Sigmoid colon (tissue), 4 donors: ENCODE results near the gene EXOC7.

ENCODE experiments used
- EP300 ChIP-seq, 4 donors: sonication (generic); formaldehyde crosslinking; IDR thresholded peaks; one replicate each; pipeline ENCODE4 v1.6.1; 2017; ENCODE audit warnings: antibody characterized with exemption in 4 of 4
- POLR2A ChIP-seq, 2 donors: fragments of 450-650 bp; IDR thresholded peaks; one replicate each; pipeline ENCODE4 v1.6.1; 2016; ENCODE audit warnings: antibody characterized with exemption in 2 of 2, mild to moderate bottlenecking in 2 of 2, moderate library complexity in 2 of 2
- POLR2AphosphoS5 ChIP-seq, 4 donors: sonication (generic); formaldehyde crosslinking; IDR thresholded peaks; one replicate each; pipeline ENCODE4 v1.6.1; 2017; ENCODE audit warnings: antibody characterized with exemption in 4 of 4
- TF ChIP-seq, protein P1 (sequence below), 4 experiments: fragments of 450-650 bp in 3 of 4; fragments of 200-600 bp in 1 of 4; IDR thresholded peaks; one replicate each; pipeline ENCODE4 v1.5.1; 2016 to 2019; ENCODE audit warnings: antibody characterized with exemption in 4 of 4, mild to moderate bottlenecking in 3 of 4, moderate library complexity in 2 of 4

DNA sequence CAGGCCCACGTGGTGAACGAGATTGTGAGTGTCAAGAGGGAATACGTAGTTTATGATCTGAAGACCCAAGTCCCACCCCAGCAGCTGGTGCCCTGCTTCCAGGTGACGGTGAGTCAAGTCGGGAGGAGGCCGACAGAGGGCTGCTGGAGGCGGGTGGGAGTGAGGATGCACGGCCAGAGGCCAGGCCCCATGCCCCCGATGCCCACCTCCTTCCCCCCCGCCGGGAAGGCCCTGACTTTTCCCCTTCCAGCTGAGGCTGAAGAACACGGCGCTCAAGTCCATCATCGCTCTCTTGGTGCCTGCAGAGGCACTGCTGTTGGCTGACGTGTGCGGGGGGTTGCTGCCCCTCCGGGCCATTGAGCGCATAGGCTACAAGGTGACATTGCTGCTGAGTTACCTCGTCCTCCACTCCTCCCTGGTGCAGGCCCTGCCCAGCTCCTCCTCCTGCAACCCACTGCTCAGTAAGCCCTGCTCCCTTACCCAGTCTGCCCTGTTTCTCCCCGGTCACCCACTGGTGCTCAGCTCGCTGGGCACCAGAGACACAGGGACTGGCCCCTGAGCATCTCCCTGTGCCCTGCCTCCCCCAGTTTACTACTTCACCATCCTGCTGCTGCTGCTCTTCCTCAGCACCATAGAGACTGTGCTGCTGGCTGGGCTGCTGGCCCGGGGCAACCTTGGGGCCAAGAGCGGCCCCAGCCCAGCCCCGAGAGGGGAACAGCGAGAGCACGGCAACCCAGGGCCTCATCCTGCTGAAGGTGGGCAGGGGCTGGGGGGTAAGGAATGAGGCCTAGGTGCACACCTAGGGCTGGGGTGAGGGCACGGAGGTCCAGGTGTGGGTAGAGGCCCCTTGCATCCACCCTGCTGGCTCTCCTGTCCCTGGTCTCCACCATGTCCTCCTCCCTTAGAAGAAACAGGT, 22.0 kb downstream of the EXOC7 start:
- TF ChIP-seq EP300 (IDR thresholded peaks at IDR 0.05) (no peak), POLR2A (IDR thresholded peaks at IDR 0.05) (no peak), POLR2AphosphoS5 (IDR thresholded peaks at IDR 0.05) (no peak)
- TF ChIP-seq, protein P1, sequence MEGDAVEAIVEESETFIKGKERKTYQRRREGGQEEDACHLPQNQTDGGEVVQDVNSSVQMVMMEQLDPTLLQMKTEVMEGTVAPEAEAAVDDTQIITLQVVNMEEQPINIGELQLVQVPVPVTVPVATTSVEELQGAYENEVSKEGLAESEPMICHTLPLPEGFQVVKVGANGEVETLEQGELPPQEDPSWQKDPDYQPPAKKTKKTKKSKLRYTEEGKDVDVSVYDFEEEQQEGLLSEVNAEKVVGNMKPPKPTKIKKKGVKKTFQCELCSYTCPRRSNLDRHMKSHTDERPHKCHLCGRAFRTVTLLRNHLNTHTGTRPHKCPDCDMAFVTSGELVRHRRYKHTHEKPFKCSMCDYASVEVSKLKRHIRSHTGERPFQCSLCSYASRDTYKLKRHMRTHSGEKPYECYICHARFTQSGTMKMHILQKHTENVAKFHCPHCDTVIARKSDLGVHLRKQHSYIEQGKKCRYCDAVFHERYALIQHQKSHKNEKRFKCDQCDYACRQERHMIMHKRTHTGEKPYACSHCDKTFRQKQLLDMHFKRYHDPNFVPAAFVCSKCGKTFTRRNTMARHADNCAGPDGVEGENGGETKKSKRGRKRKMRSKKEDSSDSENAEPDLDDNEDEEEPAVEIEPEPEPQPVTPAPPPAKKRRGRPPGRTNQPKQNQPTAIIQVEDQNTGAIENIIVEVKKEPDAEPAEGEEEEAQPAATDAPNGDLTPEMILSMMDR (IDR thresholded peaks at IDR 0.05), result no peak
